ENCODE measurements around the gene G6PD. TPM values are rescaled to one million over a fixed set of nuclear protein-coding genes. Genes with fewer than 3 reads are reported as not detected.

The G6PD gene
- total and polyA plus RNA-seq, 10 of the 15 experiments (the other 5 are each of a cell fraction or from before 2014, with no cell fraction given), result 1.6 to 62.5 (median 28.4) TPM

- POLR2A ChIA-PET, result interaction anchor here (0.6 to 1.5 kb wide), 7 partner anchors 8 to 43 kb away, joined by 3 to 7 read pairs (median 4); partner anchors contain the start of genes FAM50A and LAGE3
Measured at GRCh38 chrX:154486396-154487207, 60.0 kb downstream of the G6PD start, which contains the start of gene UBL4A. UBL4A (minus strand) TSS chrX:154486615; CDS start chrX:154486584, 31 bp downstream.

More at GRCh38 chrX:154486396-154487207, 60.0 kb downstream of the G6PD start, which contains the start of gene UBL4A:
- no peaks in the 10 kb centered on the region for H4K20me1 ChIP-seq (ENCODE audit: control insufficient read depth, insufficient read depth)
- ChIA-PET RAD21 (ENCODE audit: unreplicated experiment) (interaction anchor here (0.6 to 1.5 kb wide), 4 partner anchors 8 to 40 kb away, joined by 3 to 4 read pairs (median 4); no protein-coding TSS in a partner anchor), SMC1A (ENCODE audit: uncharacterized antibody, unreplicated experiment) (interaction anchor here (1.1 to 1.6 kb wide), 3 partner anchors 10 to 88 kb away, joined by 3 to 7 read pairs (median 4); partner anchors contain the start of gene RPL10), CTCF (interaction anchor here (0.8 to 2.1 kb wide), 2 partner anchors 41 to 114 kb away, joined by 3 to 6 read pairs; no protein-coding TSS in a partner anchor)
- DNase-seq (ENCODE audit: low read depth, low spot score) (no peak), FAIRE-seq (no peak), ATAC-seq (peak; percentile 44)
- no peaks in the 10 kb centered on the region; the same call in 2 of the 3 replicates for H3K9me3 ChIP-seq (replicated peaks; ENCODE audit: control insufficient read depth, insufficient read depth, low read length)
- no peaks in the 10 kb centered on the region for H3K27me3 ChIP-seq (replicated peaks in 1 of 2; ENCODE audit: control insufficient read depth in 2 of 2, insufficient read depth in 2 of 2, low read length in 1 of 2)
- peaks cover 8% of the 10 kb centered on the region; the same call in 1 of the 2 replicates for H3K4me1 ChIP-seq (ENCODE audit: control insufficient read depth, insufficient read depth, low read length)
- TF ChIP-seq LARP7 (IDR thresholded peaks at IDR 0.05) (peak; percentile 64; the same call in 1 of the 2 replicates), CEBPZ (IDR thresholded peaks at IDR 0.05; ENCODE audit: low read depth, low read length) (no peak), GATAD2B (conservative IDR thresholded peaks at IDR 0.05; ENCODE audit: low read depth) (0 out of 2 replicates have a peak, but pooled peaks have one; percentile 10), PAX5 (IDR thresholded peaks at IDR 0.05; ENCODE audit: borderline replicate concordance, low read depth, low read length) (0 out of 2 replicates have a peak, but pooled peaks have one; percentile 16), PML (IDR thresholded peaks at IDR 0.05; ENCODE audit: low read length) (no peak), YY1 (IDR thresholded peaks at IDR 0.05; ENCODE audit: low read depth, low read length) (0 out of 2 replicates have a peak, but pooled peaks have one; percentile 9), NKRF (conservative IDR thresholded peaks at IDR 0.05) (peak; percentile 47; the same call in 1 of the 2 replicates), ATF7 (IDR thresholded peaks at IDR 0.05; ENCODE audit: low read depth) (0 out of 2 replicates have a peak, but pooled peaks have one; percentile 13), POLR2A (IDR thresholded peaks at IDR 0.05; ENCODE audit: low read depth, low read length) (peak; percentile 66), NR2F1 (conservative IDR thresholded peaks at IDR 0.05) (0 out of 2 replicates have a peak, but pooled peaks have one; percentile 8), NFXL1 (IDR thresholded peaks at IDR 0.05; ENCODE audit: borderline replicate concordance) (no peak), IKZF1 (conservative IDR thresholded peaks at IDR 0.05) (0 out of 2 replicates have a peak, but pooled peaks have one; percentile 11), EGR1 (IDR thresholded peaks at IDR 0.05; ENCODE audit: borderline replicate concordance in 1 of 2, low read depth in 2 of 2, low read length in 2 of 2) (peak in 1 of 2 experiments; percentile 70; a peak in 2 of 3 replicates), MYC (IDR thresholded peaks at IDR 0.05; ENCODE audit: insufficient read depth, insufficient read length, insufficient replicate concordance, low read length, severe bottlenecking) (no peak)
- BruUV-seq (replicated peaks), result no TSS peak
- H3K9ac ChIP-seq (ENCODE audit: control insufficient read depth, insufficient read depth, low read length), result peak within 1 kb of the TSS; percentile 75
- H3K4me3 ChIP-seq, result peak within 1 kb of the TSS; percentile 64
- peaks cover 0 to 2% of the 10 kb centered on the region in 2 experiments; a peak in 2 of 4 replicates for H3K36me3 ChIP-seq (ENCODE audit: control insufficient read depth in 2 of 2, insufficient read depth in 2 of 2, low read length in 1 of 2)
- intact Hi-C loops (cut with micrococcal nuclease; ENCODE audit: unreplicated experiment), result no loop called here
- H3K4me2 ChIP-seq (ENCODE audit: control insufficient read depth, insufficient read depth), result peak within 1 kb of the TSS; percentile 77
- H3K27ac ChIP-seq (ENCODE audit: control insufficient read depth, insufficient read depth), result peak within 1 kb of the TSS; percentile 42
- peaks cover 21% of the 10 kb centered on the region for H3K79me2 ChIP-seq (ENCODE audit: control insufficient read depth, insufficient read depth, low read length)
- 37% methylated on average over 30 of the region's 95 CpGs for WGBS (ENCODE audit: insufficient coverage, insufficient replicate concordance, low lambda C conversion rate, missing lambda C conversion rate)
- in situ Hi-C loops (cut with MboI), result no loop called here
- H2AFZ ChIP-seq (ENCODE audit: control insufficient read depth, low read depth, low read length), result peak within 1 kb of the TSS; percentile 19
